H9 (cell line): Measurements from ENCODE around the gene C1orf21. TPM values are rescaled to one million over a fixed set of nuclear protein-coding genes. Genes with fewer than 3 reads are reported as not detected.

Experiments used
- DNase-seq: peaks from one replicate; pipeline ENCODE4 v3.0.0-alpha.2; 2017
- H2AFZ ChIP-seq: one replicate; pipeline ENCODE4 v1.6.1; 2013; ENCODE audit warnings: mild to moderate bottlenecking, low read length, control low read depth, moderate library complexity
- H2AK5ac ChIP-seq: 2 replicates; pipeline ENCODE4 v1.6.1; 2013; ENCODE audit warnings: low read length, control low read depth, mixed read lengths; ENCODE audit not compliant: insufficient read length
- H2BK120ac ChIP-seq: one replicate; pipeline ENCODE4 v1.6.1; 2013; ENCODE audit warnings: low read depth, mild to moderate bottlenecking, low read length, control low read depth, inconsistent platforms; ENCODE audit not compliant: poor library complexity, severe bottlenecking
- H2BK12ac ChIP-seq: 2 replicates; pipeline ENCODE4 v1.6.1; 2013; ENCODE audit warnings: low read length, control low read depth, mixed read lengths, low read depth; ENCODE audit not compliant: insufficient read length
- H2BK15ac ChIP-seq: 2 replicates; pipeline ENCODE4 v1.6.1; 2013; ENCODE audit warnings: low read depth, low read length, control low read depth
- H2BK20ac ChIP-seq: one replicate; pipeline ENCODE4 v1.6.1; 2013; ENCODE audit warnings: low read depth, mild to moderate bottlenecking, low read length, control low read depth, inconsistent platforms; ENCODE audit not compliant: poor library complexity, severe bottlenecking
- H2BK5ac ChIP-seq: 2 replicates; pipeline ENCODE4 v1.6.1; 2013; ENCODE audit warnings: low read length, control low read depth, mixed read lengths; ENCODE audit not compliant: insufficient read length
- H3K14ac ChIP-seq: 2 replicates; pipeline ENCODE4 v1.6.1; 2013; ENCODE audit warnings: low read length, control low read depth; ENCODE audit not compliant: insufficient read depth
- H3K18ac ChIP-seq: 2 replicates; pipeline ENCODE4 v1.6.1; 2013; ENCODE audit warnings: low read depth, mild to moderate bottlenecking, mixed read lengths, low read length, control low read depth; ENCODE audit not compliant: insufficient read length
- H3K23ac ChIP-seq: 2 replicates; pipeline ENCODE4 v1.6.1; 2013; ENCODE audit warnings: low read length, control low read depth, mixed read lengths, low read depth; ENCODE audit not compliant: insufficient read length
- H3K23me2 ChIP-seq: 2 replicates; pipeline ENCODE4 v1.6.1; 2013; ENCODE audit warnings: low read depth, mild to moderate bottlenecking, mixed read lengths, low read length, control low read depth; ENCODE audit not compliant: insufficient read length, poor library complexity, severe bottlenecking
- H3K27ac ChIP-seq: 2 replicates; pipeline ENCODE4 v1.5.1; 2013; ENCODE audit warnings: low read length, control low read depth, mixed read lengths, low read depth; ENCODE audit not compliant: insufficient read length
- H3K27me3 ChIP-seq: 2 replicates; pipeline ENCODE4 v1.6.1; 2013; ENCODE audit warnings: low read length, control low read depth, inconsistent platforms; ENCODE audit not compliant: insufficient read depth
- H3K4ac ChIP-seq: 2 replicates; pipeline ENCODE4 v1.6.1; 2013; ENCODE audit warnings: low read depth, mild to moderate bottlenecking, control low read depth, inconsistent platforms, low read length, moderate library complexity
- H3K4me1 ChIP-seq: 2 replicates; pipeline ENCODE4 v1.6.1; 2013; ENCODE audit warnings: low read length, control low read depth, inconsistent platforms; ENCODE audit not compliant: insufficient read depth
- H3K4me2 ChIP-seq: 2 replicates; pipeline ENCODE4 v1.6.1; 2013; ENCODE audit warnings: low read length, control low read depth, mixed read lengths; ENCODE audit not compliant: insufficient read length, insufficient read depth
- H3K56ac ChIP-seq: 2 replicates; pipeline ENCODE4 v1.6.1; 2013; ENCODE audit warnings: low read depth, mild to moderate bottlenecking, mixed read lengths, low read length, control low read depth; ENCODE audit not compliant: insufficient read length
- H3K79me1 ChIP-seq: 2 replicates; pipeline ENCODE4 v1.6.1; 2013; ENCODE audit warnings: low read depth, mild to moderate bottlenecking, moderate library complexity, low read length, control low read depth, inconsistent platforms; ENCODE audit not compliant: insufficient read depth, poor library complexity, severe bottlenecking
- H3K79me2 ChIP-seq: 2 replicates; pipeline ENCODE4 v1.6.1; 2013; ENCODE audit warnings: low read length, control low read depth, inconsistent platforms; ENCODE audit not compliant: insufficient read depth
- H3K9ac ChIP-seq: 2 replicates; pipeline ENCODE4 v1.6.1; 2013; ENCODE audit warnings: low read length, control low read depth, mixed read lengths; ENCODE audit not compliant: insufficient read length; ENCODE audit errors: extremely low read depth
- H3K9me3 ChIP-seq: one replicate; pipeline ENCODE4 v1.6.1; 2013; ENCODE audit warnings: low read depth, low read length, inconsistent platforms; ENCODE audit not compliant: control insufficient read depth
- H3T11ph ChIP-seq: one replicate; pipeline ENCODE4 v1.6.1; 2013; ENCODE audit warnings: mild to moderate bottlenecking, low read length, control low read depth, inconsistent platforms
- H4K20me1 ChIP-seq: one replicate; pipeline ENCODE4 v1.6.1; 2013; ENCODE audit not compliant: control insufficient read depth, insufficient read length, insufficient read depth
- H4K5ac ChIP-seq: 2 replicates; pipeline ENCODE4 v1.6.1; 2013; ENCODE audit warnings: low read depth, mild to moderate bottlenecking, mixed read lengths, low read length, control low read depth; ENCODE audit not compliant: insufficient read length
- H4K8ac ChIP-seq: replicated peaks from 2 replicates; pipeline ENCODE4 v1.6.1; 2013; ENCODE audit warnings: low read length, control low read depth, mixed read lengths, low read depth; ENCODE audit not compliant: insufficient read length
- H4K91ac ChIP-seq: 2 replicates; pipeline ENCODE4 v1.6.1; 2013; ENCODE audit warnings: low read depth, mild to moderate bottlenecking, moderate library complexity, mixed read lengths, low read length, control low read depth; ENCODE audit not compliant: insufficient read length
- H3K27ac Mint-ChIP-seq, 3 experiments: 2 replicates in 2 of 3; 3 replicates in 1 of 3; pipeline ENCODE4 v1.8.0; 2020 to 2021; ENCODE audit warnings: mixed read lengths in 3 of 3, mild to moderate bottlenecking in 1 of 3, moderate library complexity in 1 of 3
- H3K27me3 Mint-ChIP-seq: 2 replicates; pipeline ENCODE4 v1.8.0; 2021; ENCODE audit warnings: low read depth, mild to moderate bottlenecking, moderate library complexity, mixed read lengths
- H3K36me3 Mint-ChIP-seq, 3 experiments: 2 replicates in 2 of 3; 3 replicates in 1 of 3; pipeline ENCODE4 v1.8.0; 2020 to 2021; ENCODE audit warnings: low read depth in 3 of 3, mixed read lengths in 3 of 3; ENCODE audit not compliant: insufficient read depth in 1 of 3
- H3K4me1 Mint-ChIP-seq, 2 experiments: 2 replicates each; pipeline ENCODE4 v1.8.0; 2020; ENCODE audit warnings: mixed read lengths in 2 of 2
- H3K4me3 Mint-ChIP-seq, 2 experiments: 2 replicates in 1 of 2; 3 replicates in 1 of 2; pipeline ENCODE4 v1.8.0; 2020 to 2021; ENCODE audit warnings: mild to moderate bottlenecking in 2 of 2, mixed read lengths in 2 of 2, moderate library complexity in 1 of 2
- H3K9me3 Mint-ChIP-seq, 2 experiments: 2 replicates in 1 of 2; 3 replicates in 1 of 2; pipeline ENCODE4 v1.8.0; 2020; ENCODE audit warnings: mild to moderate bottlenecking in 2 of 2, mixed read lengths in 2 of 2, moderate library complexity in 1 of 2
- CTCF ChIP-seq: fragments of 200-600 bp; sonication (generic); conservative IDR thresholded peaks from 3 replicates; pipeline ENCODE4 v1.8.0; 2021; ENCODE audit warnings: antibody characterized with exemption, mild to moderate bottlenecking
- WGBS: extraction: QIAGEN DNeasy Blood & Tissue Kit; methylation state at CpG from one replicate; pipeline ENCODE4 v1.1.7; 2013; ENCODE audit warnings: missing lambda C conversion rate, low lambda C conversion rate, mixed read lengths; ENCODE audit not compliant: insufficient read length; ENCODE audit errors: extremely low coverage; 5-methylcytosine and 5-hydroxymethylcytosine counted together
- total RNA-seq: library from RNA; stranded (reverse); gene quantifications from 2 replicates; pipeline ENCODE4 v1.2.1, GENCODE V29; 2021

The C1orf21 gene
- total RNA-seq, 1 experiment from 2014 or later, result 36.0 TPM

- Histone ChIP-seq H4K91ac (no peak overlapping the region), H2BK120ac (no peak overlapping the region), H4K5ac (no peak overlapping the region), H4K20me1 (no peaks in the 10 kb centered on the region), H3T11ph (no peak overlapping the region), H3K23ac (no peak overlapping the region), H2AFZ (no peak overlapping the region), H3K4me1 (peaks cover 11% of the 10 kb centered on the region; the same call in 1 of the 2 replicates), H3K4me2 (no peak overlapping the region), H3K56ac (no peak overlapping the region), H3K14ac (no peak overlapping the region), H2AK5ac (no peak overlapping the region), H2BK15ac (no peak overlapping the region), H3K9ac (no peak overlapping the region), H3K9me3 (no peaks in the 10 kb centered on the region), H3K18ac (no peak overlapping the region), H4K8ac (no peak overlapping the region), H3K27ac (no peak overlapping the region), H2BK20ac (no peak overlapping the region), H2BK12ac (no peak overlapping the region), H3K79me2 (peaks cover 6% of the 10 kb centered on the region; the same call in 1 of the 2 replicates), H3K23me2 (peaks cover 14% of the 10 kb centered on the region), H3K27me3 (no peaks in the 10 kb centered on the region), H3K4ac (no peak overlapping the region), H3K79me1 (peaks cover 2% of the 10 kb centered on the region), H2BK5ac (no peak overlapping the region)
- Mint-ChIP-seq H3K36me3 (peaks cover 0 to 9% (median 0%) of the 10 kb centered on the region in 3 experiments; a peak in 1 of 7 replicates), H3K27me3 (peaks cover 22% of the 10 kb centered on the region), H3K27ac (no peak overlapping the region), H3K9me3 (no peaks in the 10 kb centered on the region; a peak in 1 of 5 replicates), H3K4me1 (peaks cover 64 to 76% of the 10 kb centered on the region in 2 experiments), H3K4me3 (no peak overlapping the region)
- WGBS, result no CpG with 5 or more reads among the region's 2 CpGs
- DNase-seq, result no peak
- TF ChIP-seq CTCF, result no peak
Measured at GRCh38 chr1:184389446-184389845, 2.6 kb downstream of the C1orf21 start.
